Measurements from ENCODE around the gene FAM241B.

- TF ChIP-seq CTCF (IDR thresholded peaks at IDR 0.05 in 4 of 5, conservative IDR thresholded peaks at IDR 0.05 in 1 of 5) = no peak
- TF ChIP-seq POLR2A (IDR thresholded peaks at IDR 0.05) = no peak
Measured at GRCh38 chr10:69600761-69601330, 29.2 kb upstream of the FAM241B start.

All from gastrocnemius medialis (tissue), 4 donors.